ENCODE data around the gene AKAP6.

Gene AKAP6

DNA sequence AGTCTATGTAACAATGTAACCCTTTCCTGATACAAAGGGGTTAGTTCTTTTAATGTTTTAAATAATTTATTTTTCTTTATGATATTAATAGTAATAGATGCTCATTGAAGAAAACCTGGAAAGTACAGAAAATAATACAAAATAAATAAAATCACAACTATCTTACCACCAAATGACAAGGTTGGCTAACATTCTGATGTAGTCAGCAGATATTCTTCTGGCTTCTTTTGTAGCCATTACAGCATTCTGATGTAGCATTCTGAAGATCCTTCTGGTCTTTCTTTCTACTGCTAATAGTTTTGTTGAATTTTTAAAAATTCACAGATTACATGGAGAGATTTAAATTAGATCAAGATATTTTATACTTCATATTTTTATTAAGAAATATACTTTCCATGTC lies 301.6 kb downstream of the AKAP6 start:
- no peak for DNase-seq

DNA sequence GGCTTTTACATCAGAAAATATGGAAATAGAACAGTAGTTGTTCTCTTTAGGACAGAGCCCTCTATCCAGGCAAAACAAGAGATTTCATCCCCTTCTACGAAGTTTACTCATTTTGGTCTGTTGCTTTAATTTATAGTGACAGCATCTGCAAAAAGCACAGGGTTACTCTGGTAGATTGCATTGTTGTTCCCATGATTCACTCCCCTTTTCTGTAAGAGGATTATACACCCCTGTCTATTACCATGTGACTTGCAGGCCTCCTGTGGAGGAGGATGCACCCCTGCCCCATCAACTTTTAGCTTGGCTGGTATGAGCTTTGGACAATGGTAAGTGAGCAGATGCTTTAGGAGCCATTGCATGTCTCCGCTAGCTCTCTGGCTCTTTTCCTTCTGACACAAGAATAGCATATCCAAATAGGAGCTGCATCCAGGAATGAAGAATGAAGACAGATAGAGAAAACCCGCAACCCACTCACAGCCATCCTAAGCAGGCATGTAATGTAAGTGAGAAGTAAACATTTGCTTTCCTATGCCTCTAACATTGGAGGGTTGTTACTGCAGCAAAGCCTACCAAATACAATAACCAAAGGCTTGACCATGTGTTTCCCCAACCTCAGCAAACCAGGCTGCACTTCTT lies 304.2 kb downstream of the AKAP6 start:
- DNase-seq = no peak

- no peak for DNase-seq
These were observed 304.8 kb downstream of the AKAP6 start for GRCh38 chr14:32633930-32634329.

DNA sequence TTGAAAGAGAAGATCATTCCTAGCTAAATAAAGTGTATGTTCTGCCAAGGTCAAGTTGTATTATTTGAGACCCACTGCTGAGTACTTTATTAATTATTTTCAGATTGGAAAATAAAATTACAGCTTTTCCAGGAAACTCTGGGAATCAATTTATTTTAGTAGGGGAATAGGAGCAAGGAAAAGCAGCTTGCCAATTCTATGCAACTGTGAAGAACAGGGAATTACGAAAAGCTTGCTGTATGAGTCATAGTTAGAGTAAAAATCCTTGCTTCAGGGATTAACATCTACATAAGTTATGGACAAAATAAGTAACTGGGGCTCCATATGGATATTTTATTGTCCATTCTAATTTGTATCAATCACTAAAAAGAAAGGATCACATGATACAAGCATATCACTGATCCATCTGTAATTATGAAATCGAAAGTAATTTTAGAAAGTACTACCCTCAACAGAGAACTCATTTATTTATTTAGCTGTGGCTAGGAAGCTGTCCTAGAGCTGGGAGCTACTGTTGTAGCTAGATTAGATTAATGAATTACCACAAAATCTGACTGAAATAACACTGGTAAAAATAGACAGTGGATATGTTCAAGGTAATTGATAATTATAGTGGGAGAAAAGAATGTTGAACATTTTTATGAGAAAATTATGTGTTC lies 306.1 kb downstream of the AKAP6 start:
- no peak for DNase-seq

DNA sequence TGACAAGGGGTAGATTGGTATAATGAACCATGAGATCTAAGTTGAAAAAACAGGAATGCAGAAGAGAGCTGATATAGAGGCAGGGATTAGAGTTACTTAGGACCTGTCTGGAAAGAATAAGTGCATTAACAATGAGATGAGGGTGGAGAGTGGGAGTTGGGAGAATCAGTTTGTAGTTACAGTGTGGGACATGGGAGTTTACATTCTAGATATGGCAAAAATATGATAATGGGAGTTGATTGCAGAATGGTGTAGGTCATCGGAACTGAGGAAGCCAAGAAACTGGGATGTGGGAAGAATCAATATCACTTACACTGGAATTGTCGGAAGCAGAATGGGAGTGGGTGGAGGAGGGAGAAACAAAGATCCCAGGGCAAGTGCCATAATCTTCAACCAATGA lies 308.5 kb downstream of the AKAP6 start:
- DNase-seq = no peak

DNA sequence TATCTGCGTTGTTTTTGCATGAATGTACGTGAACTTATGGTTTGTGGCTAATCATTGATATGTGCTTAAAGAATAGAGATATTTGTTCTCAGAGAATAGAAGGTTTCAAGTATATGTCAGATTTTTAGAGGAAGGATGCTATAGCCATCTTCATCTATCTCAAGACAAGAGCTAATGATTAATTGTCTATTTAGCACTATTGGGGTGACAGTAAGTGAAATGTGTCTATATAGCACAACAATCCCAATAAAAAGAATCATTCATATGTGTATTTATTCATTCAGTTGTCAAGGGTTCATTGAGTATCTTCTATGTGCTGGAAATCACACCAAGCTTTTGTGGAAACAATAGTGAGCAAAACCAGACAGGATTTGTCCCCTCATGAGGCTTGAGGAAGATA lies 310.1 kb downstream of the AKAP6 start:
- no peak for DNase-seq

- no peak for DNase-seq
These were observed 316.5 kb downstream of the AKAP6 start for GRCh38 chr14:32645551-32645950.

GRCh38 chr14:32648434-32648833 lies 319.3 kb downstream of the AKAP6 start:
- DNase-seq = no peak

GRCh38 chr14:32650030-32650429 lies 320.9 kb downstream of the AKAP6 start:
- DNase-seq = no peak

DNA sequence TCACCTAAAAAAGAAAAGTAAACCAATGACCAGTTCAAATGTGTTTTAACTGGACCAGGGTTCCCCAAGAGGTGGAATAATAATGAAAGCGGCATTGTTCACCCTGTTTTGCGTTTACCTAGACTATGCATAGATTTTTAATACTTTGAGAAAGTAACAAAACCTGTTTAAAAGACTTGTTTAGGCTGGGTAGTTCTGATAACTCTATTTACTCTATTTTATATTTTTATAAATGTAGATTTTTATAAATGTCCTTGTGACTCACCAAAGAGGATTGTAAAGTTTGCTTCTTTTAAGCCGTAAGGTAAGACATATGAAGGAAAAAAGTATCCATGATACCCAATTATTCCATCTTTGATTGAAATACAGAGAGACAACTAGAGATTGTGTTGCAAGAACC lies 321.6 kb downstream of the AKAP6 start:
- no peak for DNase-seq

DNA sequence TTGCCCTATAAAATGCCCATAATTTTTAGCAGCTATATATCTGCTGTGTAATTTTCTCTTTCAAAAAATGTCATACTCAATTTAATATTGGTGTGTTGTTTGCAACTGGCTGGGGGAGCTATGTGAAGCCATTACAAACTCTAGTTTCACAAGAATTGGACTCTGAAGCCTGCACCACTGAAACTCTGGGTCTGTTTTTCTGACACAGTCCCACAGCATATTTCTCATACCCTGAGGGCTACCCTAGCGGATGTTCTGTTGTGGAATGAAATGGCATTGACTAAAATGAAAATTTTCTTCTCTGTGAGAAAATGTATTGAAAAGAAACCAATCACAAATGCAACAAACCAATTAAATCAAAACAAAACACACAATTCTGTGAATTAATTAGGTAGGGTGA lies 325.0 kb downstream of the AKAP6 start:
- DNase-seq = no peak

GRCh38 chr14:32656601-32657000 lies 327.5 kb downstream of the AKAP6 start:
- DNase-seq = no peak

GRCh38 chr14:32657081-32657480 lies 328.0 kb downstream of the AKAP6 start:
- no peak for DNase-seq

DNA sequence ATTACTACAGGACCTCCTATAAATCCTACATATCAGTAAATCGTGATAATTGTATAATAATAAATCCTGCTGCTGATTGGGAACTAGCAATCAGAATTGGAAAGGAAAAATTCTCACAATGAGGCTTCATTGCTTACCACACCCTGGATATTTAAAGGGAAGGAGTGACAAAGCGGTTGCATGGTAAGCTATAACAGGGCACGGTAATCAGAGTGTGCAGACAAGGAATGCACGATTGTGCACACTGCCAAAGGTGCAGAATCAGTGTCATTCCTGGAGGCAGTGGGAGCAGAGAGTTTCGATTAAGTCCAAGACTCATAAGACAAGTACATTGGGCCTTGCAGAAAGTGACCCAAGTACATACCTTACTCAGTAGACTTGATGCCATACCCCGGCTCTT lies 332.1 kb downstream of the AKAP6 start:
- no peak for DNase-seq

DNA sequence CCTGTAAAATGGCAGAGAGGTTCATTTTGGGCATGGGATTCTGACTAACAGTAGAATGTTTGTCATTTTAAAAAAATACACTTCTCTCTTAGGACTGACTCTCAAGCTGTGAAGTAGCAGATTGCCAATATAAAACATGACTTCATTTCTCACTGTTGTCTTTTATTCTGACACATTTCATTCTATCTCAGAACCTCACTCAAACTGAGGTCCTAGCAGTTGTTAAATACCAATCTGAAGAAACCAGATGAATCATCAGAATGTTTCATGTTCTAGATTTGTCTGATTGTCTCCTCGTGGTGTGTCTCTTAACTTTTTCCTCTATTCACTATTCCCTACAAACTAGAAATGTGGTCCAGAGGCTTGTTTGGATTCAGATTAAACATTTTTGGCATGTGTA lies 333.1 kb downstream of the AKAP6 start:
- no peak for DNase-seq

DNA sequence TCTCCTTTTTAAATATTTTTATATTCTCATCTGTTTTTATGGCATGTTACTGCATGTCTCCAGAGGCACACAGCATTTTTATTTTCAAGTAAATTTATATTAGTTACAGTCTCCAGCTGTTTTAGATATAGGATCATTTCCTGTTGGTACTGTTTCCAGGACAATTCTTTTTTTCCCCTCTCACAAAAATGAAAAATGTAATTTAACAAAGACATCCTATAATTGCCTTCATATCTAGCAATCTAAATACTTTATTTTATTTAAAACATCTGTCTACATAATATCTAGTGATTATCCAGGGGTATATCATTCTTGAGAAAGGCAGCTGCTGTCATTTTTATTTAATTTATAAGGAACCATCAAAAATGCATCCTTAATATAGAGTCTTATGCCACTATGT lies 337.2 kb downstream of the AKAP6 start:
- no peak for DNase-seq

DNA sequence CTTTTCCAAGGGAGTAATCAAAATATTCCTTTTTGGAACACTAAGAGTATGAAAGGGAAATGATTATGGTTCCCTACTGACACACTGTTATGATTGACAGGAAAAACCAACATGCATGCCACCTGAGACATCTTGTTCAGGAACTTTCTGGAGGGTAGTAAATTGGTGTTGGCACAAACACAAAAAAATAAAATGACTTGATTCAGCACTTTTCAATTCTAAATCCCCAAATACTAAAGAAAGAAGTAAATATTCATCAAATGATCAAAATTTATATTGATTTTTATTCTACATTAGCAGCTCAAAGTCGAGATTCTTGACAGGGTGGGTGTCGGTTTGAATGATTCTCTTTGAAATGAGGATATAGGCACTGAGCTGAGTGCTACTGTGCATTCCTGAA lies 338.2 kb downstream of the AKAP6 start:
- no peak for DNase-seq

GRCh38 chr14:32667791-32668190 lies 338.7 kb downstream of the AKAP6 start:
- no peak for DNase-seq

GRCh38 chr14:32669391-32669790 lies 340.3 kb downstream of the AKAP6 start:
- DNase-seq = no peak

DNA sequence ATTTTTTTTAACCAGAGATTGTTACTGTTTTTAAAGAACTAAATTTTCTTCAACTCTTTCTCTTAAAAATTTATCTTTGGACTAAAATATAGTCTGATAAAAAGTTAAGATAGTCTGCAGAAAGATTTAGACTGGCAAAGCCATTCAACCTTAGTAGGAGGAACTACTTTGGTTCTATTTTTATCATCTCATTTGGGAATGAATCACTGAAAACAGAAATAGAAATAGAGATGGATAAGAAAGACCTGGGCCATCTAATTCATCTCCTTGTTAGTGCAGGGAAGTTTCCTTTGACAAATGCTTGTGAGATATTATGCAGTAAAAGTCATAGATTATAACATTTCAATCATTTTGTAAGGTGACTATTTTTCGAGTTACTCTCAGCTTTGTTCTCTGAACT lies 346.3 kb downstream of the AKAP6 start:
- DNase-seq = no peak

DNA sequence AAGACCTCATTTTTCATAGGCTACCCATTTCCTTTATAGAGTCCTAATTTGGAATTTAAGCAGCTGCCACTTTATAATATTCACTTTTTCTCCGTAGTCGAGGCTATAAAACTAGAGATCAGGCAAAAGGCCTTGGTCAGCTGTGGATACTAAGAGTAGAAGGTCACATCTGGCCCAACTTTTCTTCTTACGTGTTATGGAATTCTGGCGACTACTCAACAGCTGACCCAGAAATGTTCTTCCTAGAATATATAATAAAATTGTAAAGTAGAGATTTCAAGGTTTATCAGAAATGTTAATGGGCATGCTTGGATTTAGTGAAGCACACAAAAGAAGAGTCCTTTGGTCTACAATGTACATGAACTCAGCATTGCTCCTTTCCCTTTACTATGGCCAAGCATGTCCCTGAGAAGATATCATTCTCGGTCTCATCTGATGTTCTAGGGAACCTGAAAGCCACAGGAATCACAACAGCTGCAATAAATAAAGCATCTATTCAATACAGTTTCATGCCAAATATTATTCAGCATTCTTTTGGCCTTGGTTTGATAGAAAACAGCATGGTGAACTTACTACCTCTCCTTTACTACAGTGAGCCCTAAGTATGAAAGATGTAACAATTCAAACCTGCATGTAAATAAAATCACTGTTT lies 348.2 kb downstream of the AKAP6 start:
- DNase-seq = no peak

GRCh38 chr14:32678088-32678487 lies 349.0 kb downstream of the AKAP6 start:
- no peak for DNase-seq

DNA sequence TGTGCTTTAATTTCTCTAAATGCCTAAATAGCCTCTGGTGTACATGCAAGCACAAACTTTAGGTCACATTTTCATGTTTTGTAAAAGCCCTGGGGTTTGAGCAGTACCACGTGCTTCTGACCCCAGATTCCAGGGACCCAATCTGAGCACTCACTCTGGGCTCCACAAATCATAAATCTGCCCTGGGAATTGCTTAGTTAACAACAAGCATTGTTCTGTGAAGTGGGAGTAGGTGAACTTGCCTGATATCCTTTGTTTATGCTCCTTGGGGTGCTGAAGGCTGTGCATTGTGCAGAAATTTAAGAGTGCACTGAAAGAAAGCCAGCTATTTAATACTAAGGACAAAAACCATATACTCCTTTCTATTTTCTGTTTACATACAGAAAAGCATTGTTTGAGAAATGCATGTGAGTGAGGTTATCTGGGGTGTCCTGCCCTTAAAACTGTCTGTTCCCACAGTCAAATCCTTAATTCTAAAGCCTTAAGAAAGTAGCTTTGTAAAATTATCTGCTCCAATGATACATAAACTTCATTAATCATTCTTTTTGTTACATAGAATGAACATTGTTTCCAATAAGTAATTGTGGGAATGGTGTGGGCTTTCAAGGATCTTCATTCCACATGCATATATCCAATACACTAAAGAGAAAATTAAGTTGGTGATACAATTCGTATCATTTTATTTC lies 351.0 kb downstream of the AKAP6 start:
- DNase-seq = no peak

DNA sequence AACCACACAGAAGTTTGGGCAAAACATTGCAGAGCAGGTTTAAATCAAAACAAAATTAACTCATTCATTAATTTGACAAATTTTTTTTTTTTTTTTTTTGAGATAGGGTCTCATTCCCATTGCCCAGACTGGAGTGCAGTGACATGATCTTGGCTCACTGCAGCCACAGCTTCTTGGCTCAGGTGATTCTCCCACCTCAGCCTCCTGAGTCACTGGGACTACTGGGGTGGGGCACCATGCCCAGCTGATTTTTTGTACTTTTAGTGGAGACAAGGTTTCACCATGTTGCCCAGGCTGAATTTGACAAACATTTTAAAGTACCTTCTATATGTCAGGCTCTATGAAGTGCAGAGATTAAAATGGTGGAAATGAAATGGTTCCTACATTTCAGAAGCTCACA lies 352.5 kb downstream of the AKAP6 start:
- no peak for DNase-seq

Measured in stimulated activated CD4-positive, alpha-beta T cell treated with anti-CD3 and anti-CD28 coated beads, Interleukin-2, amount 100 ng/mL, for 24 hours (primary cell).